Fibroblast of the aortic adventitia (primary cell): ENCODE results near the gene EXOSC7. TPM values are rescaled to one million over a fixed set of nuclear protein-coding genes. Genes with fewer than 3 reads are reported as not detected.
"Not testable (repeated sequence)": the region's sequence is repeated elsewhere in the genome, so short reads cannot be mapped to it uniquely, and the experiment has no call there.

ENCODE experiments used
- DNase-seq: peaks from one replicate; pipeline ENCODE4 v3.0.0-alpha.2; 2010; ENCODE audit warnings: low read depth
- H3K4me3 ChIP-seq: 2 replicates; pipeline ENCODE4 v1.5.1; 2011; ENCODE audit warnings: low read depth, mild to moderate bottlenecking, control low read depth, low read length, moderate library complexity
- total RNA-seq: library from RNA; depleted of rRNA; stranded (reverse); fragments of >200 nt; gene quantifications from 2 replicates; pipeline ENCODE4 v1.2.3, GENCODE V29; 2012; ENCODE audit warnings: low replicate concordance
- TF ChIP-seq, protein P1 (sequence below): IDR thresholded peaks from 2 replicates; pipeline ENCODE4 v1.5.1; 2011; ENCODE audit warnings: mild to moderate bottlenecking, low read length, control low read depth, inconsistent platforms; ENCODE audit not compliant: insufficient read depth

EXOSC7 gene
- total RNA-seq, 1 donor: 26.8 TPM

DNA sequence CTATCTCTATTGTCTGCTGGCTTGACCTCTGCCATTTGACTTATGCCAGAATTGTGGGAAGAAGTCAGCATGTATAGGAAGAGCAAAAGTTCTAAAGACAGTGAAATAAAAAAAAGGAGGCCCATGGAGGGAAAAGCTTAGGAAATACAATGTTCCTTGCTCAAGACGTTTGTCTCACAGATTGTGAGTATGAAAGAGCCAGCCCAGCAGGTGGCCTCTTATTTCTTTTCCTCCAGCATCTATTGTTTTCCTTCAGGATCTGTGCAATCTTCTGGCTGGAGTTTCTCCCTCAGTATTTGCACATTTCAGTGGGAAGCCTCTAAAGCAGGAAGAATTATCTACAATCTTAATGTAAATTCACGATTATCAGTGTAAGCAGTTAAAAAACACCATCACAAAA, 43.8 kb upstream of the EXOSC7 start:
- TF ChIP-seq, protein P1, sequence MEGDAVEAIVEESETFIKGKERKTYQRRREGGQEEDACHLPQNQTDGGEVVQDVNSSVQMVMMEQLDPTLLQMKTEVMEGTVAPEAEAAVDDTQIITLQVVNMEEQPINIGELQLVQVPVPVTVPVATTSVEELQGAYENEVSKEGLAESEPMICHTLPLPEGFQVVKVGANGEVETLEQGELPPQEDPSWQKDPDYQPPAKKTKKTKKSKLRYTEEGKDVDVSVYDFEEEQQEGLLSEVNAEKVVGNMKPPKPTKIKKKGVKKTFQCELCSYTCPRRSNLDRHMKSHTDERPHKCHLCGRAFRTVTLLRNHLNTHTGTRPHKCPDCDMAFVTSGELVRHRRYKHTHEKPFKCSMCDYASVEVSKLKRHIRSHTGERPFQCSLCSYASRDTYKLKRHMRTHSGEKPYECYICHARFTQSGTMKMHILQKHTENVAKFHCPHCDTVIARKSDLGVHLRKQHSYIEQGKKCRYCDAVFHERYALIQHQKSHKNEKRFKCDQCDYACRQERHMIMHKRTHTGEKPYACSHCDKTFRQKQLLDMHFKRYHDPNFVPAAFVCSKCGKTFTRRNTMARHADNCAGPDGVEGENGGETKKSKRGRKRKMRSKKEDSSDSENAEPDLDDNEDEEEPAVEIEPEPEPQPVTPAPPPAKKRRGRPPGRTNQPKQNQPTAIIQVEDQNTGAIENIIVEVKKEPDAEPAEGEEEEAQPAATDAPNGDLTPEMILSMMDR: no peak

DNA sequence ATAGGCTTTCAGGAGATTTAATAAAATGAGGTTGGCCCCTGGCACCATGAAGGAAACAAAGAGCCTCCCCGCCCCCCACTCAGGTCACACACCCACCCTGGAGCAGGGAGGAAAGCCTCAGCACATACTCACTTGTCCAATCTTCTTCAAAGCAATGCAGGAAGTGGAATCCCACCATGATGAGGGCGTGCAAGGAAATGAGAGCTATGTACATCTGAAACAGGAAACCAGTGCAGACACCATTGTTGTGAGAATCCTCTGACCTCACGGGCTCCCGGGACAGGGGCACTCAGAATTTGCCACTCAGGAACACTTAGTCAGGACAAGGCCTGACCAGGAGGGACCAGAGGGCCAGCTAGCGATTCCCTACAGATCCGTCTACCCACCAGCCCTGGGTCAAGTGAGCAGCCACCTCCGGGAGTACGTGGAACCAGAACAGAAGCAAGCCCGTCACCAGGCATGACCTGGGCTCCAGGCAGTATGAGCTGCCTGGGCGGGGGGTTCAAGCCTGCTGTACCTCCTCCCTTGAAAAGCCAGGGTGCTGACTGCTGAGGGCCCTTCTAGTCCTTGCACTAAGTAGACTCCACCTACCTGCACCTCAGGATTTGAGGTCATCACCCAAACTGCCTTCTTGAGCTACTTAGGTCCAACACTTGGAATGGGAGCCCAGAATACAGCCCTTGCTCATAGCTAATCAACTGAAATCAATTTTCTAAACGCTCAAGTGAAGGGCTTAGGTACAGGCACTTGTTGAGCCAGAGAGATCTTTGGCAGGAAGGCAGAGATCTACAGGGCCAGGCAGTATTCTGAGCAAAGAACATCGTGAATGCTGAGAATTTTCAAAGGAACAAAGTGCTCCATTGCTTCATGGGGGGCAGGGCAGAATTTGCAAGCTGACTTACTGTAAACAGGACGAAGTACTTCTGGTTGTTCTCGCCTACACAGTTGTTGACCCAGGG, 42.8 kb upstream of the EXOSC7 start:
- no peak overlapping the region for H3K4me3 ChIP-seq
- TF ChIP-seq, protein P1: no peak
- no peak for DNase-seq

More for the DNA sequence above, 43.8 kb upstream of the EXOSC7 start:
- no peak for DNase-seq
- no peak overlapping the region for H3K4me3 ChIP-seq

DNA sequence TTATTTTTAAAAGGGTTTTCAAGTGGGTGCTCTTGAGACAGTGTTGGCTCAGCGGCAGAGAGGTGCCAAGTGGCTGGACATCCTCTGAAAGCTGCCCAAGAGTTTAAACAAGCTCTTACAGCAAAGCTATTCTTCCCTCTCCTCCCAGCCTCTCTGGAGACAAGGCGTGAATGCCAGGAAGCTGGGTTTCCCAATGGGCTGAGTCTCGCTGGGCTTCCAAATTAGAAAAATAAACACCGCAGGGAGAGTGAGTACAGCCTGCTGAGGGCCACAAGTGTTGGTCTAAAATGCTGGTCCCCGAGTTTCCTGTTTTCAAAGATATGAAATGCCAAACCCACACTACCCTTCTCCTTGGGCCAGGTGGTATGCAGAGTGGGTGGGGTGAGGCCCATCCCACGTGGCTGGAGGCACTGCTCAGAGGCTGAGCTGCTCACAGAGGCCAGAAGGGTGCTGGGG, 36.4 kb upstream of the EXOSC7 start:
- no peak overlapping the region for H3K4me3 ChIP-seq
- DNase-seq: no peak
- TF ChIP-seq, protein P1: no peak

DNA sequence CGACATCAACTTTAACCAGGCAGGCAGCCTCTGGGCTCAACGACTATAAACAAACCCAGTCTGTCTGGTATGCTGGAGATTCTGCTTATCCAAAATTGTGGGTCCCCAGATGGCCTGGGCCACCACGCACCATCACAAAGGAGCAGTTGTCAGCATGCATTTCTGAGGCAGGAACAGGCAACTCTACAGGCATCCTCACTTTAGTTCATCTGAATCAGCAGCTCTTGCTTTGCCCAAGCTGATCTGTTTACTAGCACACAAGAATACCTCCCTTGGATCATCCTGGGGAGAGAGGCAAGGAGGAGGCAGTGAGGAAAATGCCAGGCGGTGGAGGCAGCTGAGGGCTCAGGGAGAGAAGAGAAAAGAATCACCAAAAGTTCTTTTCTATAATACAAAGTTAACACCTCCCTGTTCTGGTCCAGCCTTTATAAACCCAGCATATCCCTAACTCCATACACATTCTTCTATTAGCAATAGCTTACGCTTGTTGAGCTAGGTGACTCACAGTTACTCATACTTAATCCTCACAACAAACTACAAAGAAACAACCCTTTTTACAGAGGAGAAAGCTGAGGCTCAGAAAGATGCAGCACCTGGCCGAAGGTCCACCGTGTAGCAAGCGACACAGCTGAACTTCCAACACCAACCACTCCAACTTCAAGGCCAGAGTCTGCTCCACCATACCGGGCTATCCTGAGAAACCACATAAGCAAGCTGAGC, 33.7 kb upstream of the EXOSC7 start:
- TF ChIP-seq, protein P1: no peak
- no peak overlapping the region for H3K4me3 ChIP-seq
- DNase-seq: peak; percentile 27

DNA sequence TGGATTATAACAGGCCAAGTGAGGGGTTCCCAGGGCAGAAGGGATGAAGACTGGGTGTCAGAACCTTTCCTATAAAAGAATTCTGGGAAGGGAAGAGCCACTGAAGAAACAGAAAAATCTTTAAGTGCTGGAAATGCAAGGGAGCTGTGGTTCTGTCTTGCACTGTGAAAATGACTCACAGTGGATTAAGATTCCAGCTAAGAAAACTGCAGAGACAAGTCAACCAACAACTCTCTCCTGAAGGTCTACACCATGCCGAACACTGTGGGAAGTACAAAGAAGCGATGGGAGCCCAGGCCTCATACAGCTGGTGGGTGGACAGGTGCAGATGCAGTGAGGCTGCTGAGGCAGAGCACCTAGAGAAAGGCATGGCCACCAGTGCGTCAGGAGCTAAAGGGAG, 27.8 kb upstream of the EXOSC7 start:
- DNase-seq: no peak
- no peak overlapping the region for H3K4me3 ChIP-seq
- TF ChIP-seq, protein P1: no peak

DNA sequence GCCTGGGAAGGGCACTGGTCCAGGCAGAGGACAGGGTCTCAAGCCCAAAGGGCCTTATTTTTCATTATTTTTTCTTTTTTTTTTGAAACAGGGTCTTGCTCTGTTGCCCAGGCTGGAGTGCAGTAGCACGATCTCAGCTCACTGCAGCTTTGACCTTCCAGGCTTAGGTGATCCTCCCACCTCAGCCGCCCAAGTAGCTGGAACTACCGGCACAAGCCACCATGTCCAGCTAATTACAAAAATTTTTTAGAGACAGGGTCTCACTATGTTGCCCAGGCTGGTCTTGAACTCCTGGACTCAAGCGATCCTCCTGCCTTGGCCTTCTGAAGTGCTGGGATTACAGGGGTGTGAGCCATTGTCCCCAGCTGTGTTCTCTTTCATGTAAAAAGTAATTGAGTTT, 26.3 kb upstream of the EXOSC7 start:
- H3K4me3 ChIP-seq, DNase-seq: not testable (repeated sequence)

DNA sequence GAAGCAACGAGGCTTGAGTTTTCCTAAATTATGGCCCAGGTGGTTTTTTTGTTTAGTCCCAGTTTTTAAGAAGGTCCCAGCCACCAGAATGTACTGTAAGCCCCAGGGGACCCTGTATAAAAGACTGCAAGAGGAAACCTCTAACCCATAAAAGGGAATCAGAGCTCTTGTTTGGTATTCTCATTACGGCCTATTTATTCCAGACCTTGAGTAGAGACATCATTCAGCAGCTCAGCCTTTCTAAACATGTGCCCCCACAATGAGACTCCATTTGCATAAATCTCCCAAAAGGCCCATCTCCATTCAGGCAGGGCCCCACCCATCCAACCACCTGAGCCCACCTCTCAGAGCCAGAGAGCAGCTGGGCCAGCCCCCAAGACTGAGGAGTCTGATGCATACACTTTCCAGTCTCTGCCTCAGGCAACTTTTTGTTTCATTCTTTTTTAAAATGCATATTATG, 25.7 kb upstream of the EXOSC7 start:
- no peak for DNase-seq
- TF ChIP-seq, protein P1: no peak
- no peak overlapping the region for H3K4me3 ChIP-seq
